ENCODE data around the gene NPEPPS.

DNA sequence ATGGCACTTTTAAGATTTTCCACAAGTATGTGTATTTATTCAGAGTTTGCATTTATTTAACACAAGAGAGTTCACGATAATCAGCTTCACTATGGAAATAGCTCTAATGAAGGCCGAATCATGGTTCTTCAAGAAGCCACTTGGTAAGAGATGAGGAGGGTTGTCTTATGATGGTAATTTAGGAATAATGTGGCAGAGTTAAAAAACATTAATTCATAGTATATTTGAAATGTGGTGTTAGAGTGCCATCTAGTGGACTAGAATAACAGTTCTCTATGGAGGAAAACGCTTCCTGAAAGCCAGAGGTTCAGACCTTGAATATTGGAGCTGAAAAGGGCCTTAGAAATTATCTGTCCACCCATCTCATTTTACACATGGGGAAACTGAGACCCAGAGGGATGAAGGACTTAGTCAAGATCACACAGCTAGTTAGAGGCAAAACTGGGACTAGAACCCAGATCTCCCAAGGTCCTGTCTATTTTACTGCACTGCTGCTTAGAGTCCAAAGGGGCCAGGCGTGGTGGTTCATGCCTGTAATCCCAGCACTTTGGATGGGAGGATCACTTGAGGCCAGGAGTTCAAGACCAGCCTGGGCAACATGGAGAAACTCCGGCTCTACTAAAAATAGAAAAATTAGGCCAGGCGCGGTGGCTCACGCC, 85.0 kb downstream of the NPEPPS start:
- TF ChIP-seq, protein P1, sequence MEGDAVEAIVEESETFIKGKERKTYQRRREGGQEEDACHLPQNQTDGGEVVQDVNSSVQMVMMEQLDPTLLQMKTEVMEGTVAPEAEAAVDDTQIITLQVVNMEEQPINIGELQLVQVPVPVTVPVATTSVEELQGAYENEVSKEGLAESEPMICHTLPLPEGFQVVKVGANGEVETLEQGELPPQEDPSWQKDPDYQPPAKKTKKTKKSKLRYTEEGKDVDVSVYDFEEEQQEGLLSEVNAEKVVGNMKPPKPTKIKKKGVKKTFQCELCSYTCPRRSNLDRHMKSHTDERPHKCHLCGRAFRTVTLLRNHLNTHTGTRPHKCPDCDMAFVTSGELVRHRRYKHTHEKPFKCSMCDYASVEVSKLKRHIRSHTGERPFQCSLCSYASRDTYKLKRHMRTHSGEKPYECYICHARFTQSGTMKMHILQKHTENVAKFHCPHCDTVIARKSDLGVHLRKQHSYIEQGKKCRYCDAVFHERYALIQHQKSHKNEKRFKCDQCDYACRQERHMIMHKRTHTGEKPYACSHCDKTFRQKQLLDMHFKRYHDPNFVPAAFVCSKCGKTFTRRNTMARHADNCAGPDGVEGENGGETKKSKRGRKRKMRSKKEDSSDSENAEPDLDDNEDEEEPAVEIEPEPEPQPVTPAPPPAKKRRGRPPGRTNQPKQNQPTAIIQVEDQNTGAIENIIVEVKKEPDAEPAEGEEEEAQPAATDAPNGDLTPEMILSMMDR (conservative IDR thresholded peaks at IDR 0.05) = peak; percentile 82
- no peak for TF ChIP-seq ZFX (IDR thresholded peaks at IDR 0.05)
